MV-4-11 (cell line): ENCODE data around the gene PSMA7.

Experiments used
- DNase-seq: peaks from one replicate; lab custom pipeline; 2025; lab: John Stamatoyannopoulos, UW

Gene PSMA7

GRCh38 chr20:62171245-62171644 lies 28.1 kb upstream of the PSMA7 start:
- DNase-seq = no peak

DNA sequence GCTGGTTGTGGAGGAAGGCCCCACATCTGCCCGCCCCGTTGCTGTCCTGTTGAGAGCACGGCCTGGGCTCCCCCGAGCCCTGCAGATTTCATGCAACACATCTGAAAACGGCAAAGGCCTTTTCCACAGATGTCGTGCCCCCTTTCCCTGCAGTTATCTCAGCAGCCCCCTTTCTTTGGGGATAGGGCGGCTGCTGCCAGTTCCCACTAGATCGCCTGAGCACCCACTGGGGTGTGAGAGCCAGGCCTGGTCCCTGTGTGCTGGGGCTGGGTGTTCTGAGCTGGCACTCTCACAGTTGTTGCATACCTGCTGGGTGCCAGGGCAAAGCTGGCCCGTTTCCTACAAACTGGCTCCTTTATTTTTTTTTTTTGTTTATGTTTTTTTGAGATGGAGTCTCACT lies 27.3 kb upstream of the PSMA7 start:
- no peak for DNase-seq

DNA sequence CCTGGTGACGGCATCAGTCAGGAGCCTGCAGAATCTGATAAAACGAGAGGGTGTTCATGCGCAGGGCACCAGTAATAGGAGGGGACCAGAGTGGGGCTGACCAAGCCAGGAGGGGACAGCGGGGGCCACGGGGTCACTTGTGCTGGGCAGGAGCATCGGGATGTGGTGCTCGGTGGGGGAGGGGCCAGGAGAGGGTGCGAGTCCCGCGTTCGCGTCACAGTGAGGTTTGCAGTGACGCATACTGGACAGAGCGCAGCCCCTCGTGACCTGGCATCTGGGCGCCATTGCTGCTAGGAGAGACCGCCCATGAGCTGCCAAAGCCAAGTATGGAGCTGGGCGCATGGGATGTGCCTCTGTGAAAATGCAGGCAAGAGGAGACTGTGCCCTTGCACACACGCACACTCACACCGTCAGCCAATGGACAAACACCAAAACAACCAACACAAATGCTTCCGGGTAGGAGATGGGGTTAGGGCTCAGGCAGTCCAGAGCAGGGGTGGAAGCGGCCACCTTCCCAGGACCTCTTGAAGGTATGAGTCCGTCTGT lies 25.8 kb upstream of the PSMA7 start:
- no peak for DNase-seq

GRCh38 chr20:62168061-62168460 lies 24.9 kb upstream of the PSMA7 start:
- DNase-seq = no peak

GRCh38 chr20:62167474-62167873 lies 24.3 kb upstream of the PSMA7 start:
- DNase-seq = no peak

DNA sequence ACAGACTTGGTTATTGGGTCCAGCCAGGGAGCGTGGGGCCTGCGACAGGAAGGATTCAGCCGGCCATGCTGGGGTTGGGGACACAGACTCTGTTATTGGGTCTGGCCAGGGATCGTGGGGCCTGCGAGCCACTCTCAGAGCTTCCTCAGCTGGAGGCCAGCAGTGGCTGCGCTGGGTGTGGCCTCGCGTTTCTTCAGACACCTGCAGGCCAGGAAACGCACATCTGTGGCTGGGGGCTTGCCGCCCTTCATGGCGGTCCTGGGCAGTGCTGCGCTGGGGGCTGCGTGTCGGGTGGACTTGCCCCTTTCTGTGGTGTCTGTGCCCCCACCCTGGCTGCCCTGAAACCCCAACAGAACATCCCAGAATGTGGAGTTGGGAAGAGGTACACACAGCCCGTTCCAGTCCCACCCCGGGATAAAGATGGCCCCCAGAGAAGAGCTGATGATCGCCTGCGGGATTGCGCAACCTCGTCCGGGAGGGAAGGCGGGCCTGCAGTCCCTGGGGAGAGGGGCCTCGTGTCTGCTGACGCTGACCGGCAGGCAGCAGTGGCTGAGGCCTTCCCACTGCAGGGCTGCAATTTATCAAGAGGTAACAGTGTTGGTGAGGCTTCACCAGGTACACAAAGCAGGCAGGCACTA lies 22.7 kb upstream of the PSMA7 start:
- DNase-seq = no peak

GRCh38 chr20:62164879-62165761 lies 21.9 kb upstream of the PSMA7 start:
- no peak for DNase-seq

DNA sequence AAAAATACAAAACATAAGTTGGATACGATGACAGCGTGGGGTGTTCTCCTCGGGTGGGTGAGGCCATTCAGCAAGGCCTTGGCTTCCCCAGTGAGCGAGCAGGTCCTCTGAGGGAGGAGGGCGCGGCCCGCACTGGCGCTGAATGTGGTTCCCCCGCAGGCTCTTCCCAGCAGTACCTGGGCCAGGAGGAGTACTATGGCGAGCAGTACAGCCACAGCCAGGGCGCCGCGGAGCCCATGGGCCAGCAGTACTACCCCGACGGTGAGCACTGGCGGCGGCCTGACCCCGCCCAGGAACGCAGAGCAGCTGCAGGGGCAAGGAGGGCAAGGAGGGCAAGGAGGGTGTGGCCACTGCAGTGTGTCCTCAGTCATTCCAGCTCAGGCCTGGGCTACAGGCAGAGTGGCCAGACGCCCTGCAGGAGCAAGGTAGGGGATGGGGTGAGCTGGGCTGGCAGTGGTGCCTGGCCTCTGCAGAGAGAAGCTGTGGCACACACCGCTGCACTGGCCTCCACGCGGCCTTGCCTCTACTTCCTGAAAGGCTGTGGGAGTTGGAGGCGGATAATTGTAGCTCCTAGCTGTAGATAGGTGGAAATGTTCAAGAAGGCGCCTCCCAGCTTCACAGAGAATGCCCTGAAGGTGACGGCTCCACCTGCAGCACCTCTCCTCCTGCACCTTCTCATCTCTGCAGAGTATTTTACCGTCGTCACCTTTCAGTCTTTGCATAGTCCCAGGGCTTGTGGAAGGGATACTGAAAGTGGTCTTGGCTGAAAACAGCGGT lies 21.0 kb upstream of the PSMA7 start:
- no peak for DNase-seq

DNA sequence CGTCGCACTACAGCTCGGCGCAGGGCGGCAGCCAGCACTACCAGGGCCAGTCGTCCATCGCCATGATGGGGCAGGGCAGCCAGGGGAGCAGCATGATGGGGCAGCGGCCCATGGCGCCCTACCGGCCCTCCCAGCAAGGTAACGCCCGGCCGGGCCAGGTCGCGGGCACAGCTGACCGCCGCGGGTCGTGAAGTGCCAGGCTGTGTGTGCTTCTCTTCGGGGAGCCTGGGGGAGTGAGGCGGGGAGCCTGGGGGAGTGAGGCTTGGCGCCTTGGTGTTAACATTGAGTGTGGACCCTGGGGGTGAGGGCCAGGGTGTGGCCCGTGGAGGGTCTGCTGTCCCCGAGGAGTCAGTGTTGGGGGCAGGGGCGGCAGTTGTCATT lies 20.3 kb upstream of the PSMA7 start:
- DNase-seq = no peak

DNA sequence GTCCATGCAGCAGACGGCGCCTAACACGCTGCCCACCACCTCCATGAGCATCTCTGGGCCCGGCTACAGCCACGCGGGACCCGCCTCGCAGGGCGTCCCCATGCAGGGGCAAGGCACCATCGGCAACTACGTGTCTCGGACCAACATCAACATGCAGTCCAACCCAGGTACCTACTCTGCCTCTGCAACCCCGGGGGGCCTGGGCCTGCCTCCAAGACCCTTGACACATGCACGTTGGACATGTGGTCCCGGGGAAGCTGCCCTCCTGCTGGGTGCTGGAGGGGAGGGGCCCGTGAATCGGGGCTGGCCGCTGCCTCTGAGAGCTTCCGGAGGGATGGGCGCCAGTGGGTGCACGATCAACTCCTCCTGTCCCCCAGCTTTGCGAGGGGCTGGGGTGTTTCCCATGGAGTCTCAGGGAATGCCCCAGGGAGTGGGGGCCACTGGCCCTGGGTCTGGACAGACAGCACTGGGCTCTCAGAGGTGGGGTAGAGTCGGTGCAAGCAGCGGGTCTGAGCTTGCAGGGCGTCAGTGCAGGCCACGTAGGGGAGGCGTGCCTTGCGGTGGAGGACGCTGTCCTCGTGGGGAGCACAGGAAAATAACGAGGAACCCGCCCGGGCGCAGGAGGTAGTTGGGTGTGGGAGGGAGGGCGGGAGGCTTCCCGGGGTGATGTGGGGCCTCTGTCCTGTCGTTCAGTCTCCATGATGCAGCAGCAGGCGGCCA lies 19.7 kb upstream of the PSMA7 start:
- DNase-seq = no peak

DNA sequence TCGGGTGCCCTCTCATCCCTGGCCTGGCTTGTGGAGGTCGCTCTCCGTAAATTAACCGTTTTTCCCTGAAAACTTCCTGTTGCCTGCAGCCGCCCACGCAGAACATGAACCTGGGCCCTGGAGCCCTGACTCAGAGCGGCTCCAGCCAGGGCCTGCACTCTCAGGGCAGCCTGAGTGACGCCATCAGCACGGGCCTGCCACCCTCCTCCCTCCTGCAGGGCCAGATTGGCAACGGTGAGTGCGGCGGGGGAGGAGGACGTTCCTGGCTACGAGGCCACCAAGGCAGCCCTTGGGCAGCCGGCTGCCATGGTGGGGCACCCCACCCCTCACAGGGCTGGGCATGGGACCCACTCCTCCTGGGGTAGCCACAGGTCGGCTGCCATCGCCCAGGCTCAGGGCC lies 18.2 kb upstream of the PSMA7 start:
- DNase-seq = no peak

GRCh38 chr20:62160876-62161275 lies 17.7 kb upstream of the PSMA7 start:
- no peak for DNase-seq

DNA sequence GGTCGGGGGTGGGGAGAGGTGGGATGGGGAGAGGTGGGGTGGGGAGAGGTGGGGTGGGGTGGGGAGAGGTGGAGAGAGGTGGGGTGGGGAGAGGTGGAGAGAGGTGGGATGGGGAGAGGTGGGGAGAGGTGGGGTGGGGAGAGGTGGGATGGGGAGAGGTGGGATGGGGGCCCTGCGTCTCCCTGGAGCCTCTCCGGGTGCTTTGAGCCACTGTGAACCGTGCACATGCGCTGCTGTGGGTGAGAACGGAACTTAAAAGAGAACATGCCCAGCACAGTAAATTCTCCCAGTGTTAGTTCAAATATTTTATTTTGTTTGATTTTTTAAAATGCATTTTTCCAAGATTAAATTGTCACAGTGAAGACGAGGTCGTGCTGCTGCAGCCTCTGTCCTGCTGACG lies 17.1 kb upstream of the PSMA7 start:
- no peak for DNase-seq

DNA sequence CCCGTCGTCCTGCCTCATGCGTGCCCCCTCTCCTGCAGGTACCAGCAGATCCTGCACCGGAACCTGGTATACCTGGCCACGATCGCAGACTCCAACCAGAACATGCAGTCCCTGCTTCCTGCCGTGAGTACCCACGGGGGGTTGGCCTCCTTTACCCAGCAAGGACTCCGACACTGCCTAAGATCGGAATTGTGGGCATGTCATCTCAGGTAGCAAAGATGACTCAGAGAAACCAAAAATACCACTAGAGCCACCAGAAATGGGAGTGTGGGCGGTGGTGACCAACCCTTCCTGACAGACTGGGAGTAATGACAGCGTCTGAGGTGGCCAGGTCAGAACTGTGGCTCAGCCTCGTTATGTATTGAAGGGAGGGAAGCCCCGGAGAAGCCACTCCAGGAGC lies 16.6 kb upstream of the PSMA7 start:
- no peak for DNase-seq

- no peak for DNase-seq
Observed at GRCh38 chr20:62159052-62159451, 15.9 kb upstream of the PSMA7 start.

- no peak for DNase-seq
Observed at GRCh38 chr20:62158541-62158940, 15.3 kb upstream of the PSMA7 start.

- no peak for DNase-seq
Observed at GRCh38 chr20:62158088-62158400, 14.8 kb upstream of the PSMA7 start.

- DNase-seq = no peak
Observed at GRCh38 chr20:62157387-62158087, 14.3 kb upstream of the PSMA7 start.

GRCh38 chr20:62156592-62157386 lies 13.6 kb upstream of the PSMA7 start:
- peak; percentile 22 for DNase-seq

- DNase-seq = no peak
Observed at GRCh38 chr20:62156254-62156556, 13.0 kb upstream of the PSMA7 start.
